NCI-H774 (cell line): ENCODE results near the gene IL17RA.

Source experiments
- DNase-seq: peaks from one replicate; lab custom pipeline; 2025; lab: John Stamatoyannopoulos, UW

The IL17RA gene

GRCh38 chr22:17083811-17084441 lies 874 bp upstream of the IL17RA start:
- no peak for DNase-seq

GRCh38 chr22:17085277-17086181 lies 729 bp downstream of the IL17RA start:
- DNase-seq, result no peak

- DNase-seq, result no peak
Observed at GRCh38 chr22:17086296-17086695, 1.5 kb downstream of the IL17RA start.

- no peak for DNase-seq
Observed at GRCh38 chr22:17086788-17087497, 2.1 kb downstream of the IL17RA start.

- DNase-seq, result no peak
Observed at GRCh38 chr22:17087498-17088131, 2.8 kb downstream of the IL17RA start.

GRCh38 chr22:17090550-17090949 lies 5.8 kb downstream of the IL17RA start:
- DNase-seq, result no peak

- DNase-seq, result no peak
Observed at GRCh38 chr22:17091851-17092250, 7.1 kb downstream of the IL17RA start.

- DNase-seq, result no peak
Observed at GRCh38 chr22:17093081-17093480, 8.3 kb downstream of the IL17RA start.

GRCh38 chr22:17095538-17095937 lies 10.7 kb downstream of the IL17RA start:
- DNase-seq, result no peak

GRCh38 chr22:17096071-17096470 lies 11.3 kb downstream of the IL17RA start:
- no peak for DNase-seq

- no peak for DNase-seq
Observed at GRCh38 chr22:17097062-17097461, 12.3 kb downstream of the IL17RA start.

- no peak for DNase-seq
Observed at GRCh38 chr22:17097701-17098100, 12.9 kb downstream of the IL17RA start.

- no peak for DNase-seq
Observed at GRCh38 chr22:17098379-17098819, 13.6 kb downstream of the IL17RA start.

GRCh38 chr22:17100621-17101020 lies 15.8 kb downstream of the IL17RA start:
- no peak for DNase-seq

GRCh38 chr22:17101475-17102296 lies 16.9 kb downstream of the IL17RA start:
- DNase-seq, result no peak

- no peak for DNase-seq
Observed at GRCh38 chr22:17102297-17102667, 17.5 kb downstream of the IL17RA start.

GRCh38 chr22:17103351-17103750 lies 18.6 kb downstream of the IL17RA start:
- DNase-seq, result no peak

GRCh38 chr22:17104336-17104935 lies 19.6 kb downstream of the IL17RA start:
- DNase-seq, result no peak

GRCh38 chr22:17105143-17106129 lies 20.6 kb downstream of the IL17RA start:
- DNase-seq, result no peak
